Large intestine (tissue), 3 donors: ENCODE results near the gene EML4. TPM values are rescaled to one million over a fixed set of nuclear protein-coding genes. Genes with fewer than 3 reads are reported as not detected.

Source experiments
- DNase-seq, 2 donors: peaks; one replicate each; pipeline versions ENCODE4 v3.0.0 to v3.0.0-alpha.2; 2013
- H3K27ac ChIP-seq: one replicate; pipeline ENCODE4 v1.5.1; 2013; ENCODE audit warnings: low read length
- H3K27me3 ChIP-seq: 2 replicates; pipeline ENCODE4 v1.6.1; 2013; ENCODE audit warnings: low read length; ENCODE audit not compliant: control insufficient read depth, insufficient read depth
- H3K36me3 ChIP-seq: 2 replicates; pipeline ENCODE4 v1.6.1; 2013; ENCODE audit warnings: low read length; ENCODE audit not compliant: control insufficient read depth, insufficient read depth
- H3K4me1 ChIP-seq: one replicate; pipeline ENCODE4 v1.6.1; 2013; ENCODE audit warnings: low read length; ENCODE audit not compliant: control insufficient read depth, insufficient read depth
- H3K4me3 ChIP-seq: one replicate; pipeline ENCODE4 v1.5.1; 2013; ENCODE audit warnings: low read length
- H3K9me3 ChIP-seq: one replicate; pipeline ENCODE4 v1.6.1; 2013; ENCODE audit warnings: mild to moderate bottlenecking, low read depth, low read length, moderate library complexity; ENCODE audit not compliant: control insufficient read depth
- WGBS: methylation state at CpG from one replicate; pipeline ENCODE4 v1.1.5; 2013; ENCODE audit warnings: low lambda C conversion rate; ENCODE audit not compliant: insufficient coverage; 5-methylcytosine and 5-hydroxymethylcytosine counted together
- polyA plus RNA-seq: library from polyadenylated mRNA; unstranded; fragments of 120-200 nt; gene quantifications from one replicate; pipeline ENCODE4 v1.2.1, GENCODE V29; 2013

The EML4 gene
- polyA plus RNA-seq, 1 donor = 129 TPM

DNA sequence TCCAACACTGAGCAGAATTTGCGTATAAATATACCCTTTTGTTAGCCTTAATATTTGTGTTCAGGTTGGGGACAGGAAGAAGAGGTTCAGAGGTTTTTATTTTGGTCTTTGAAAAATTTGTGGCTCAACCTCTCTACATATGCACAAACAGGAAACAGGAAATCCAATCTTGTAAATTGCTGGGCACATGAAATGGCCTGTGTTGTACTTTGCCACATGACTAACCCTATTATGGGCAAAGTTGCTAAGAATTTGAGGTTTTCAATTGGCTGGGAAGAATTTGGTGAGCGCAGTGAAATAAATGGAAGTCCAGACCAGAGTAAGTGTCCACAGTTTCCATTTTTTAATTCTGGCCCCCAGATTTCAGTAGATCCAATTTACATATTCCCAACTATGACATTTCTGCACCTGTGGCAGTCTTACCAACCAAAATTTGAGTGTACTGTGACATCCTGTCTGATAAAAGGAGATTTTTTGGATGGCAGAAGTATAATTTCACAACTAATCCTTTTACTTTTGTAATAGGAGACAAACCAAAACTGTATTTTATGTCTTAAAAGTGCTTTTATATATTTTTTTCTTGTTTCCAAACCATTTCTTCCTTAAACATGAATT lies 128.3 kb downstream of the EML4 start:
- H3K27ac ChIP-seq = no peak overlapping the region
- no peaks in the 10 kb centered on the region for H3K9me3 ChIP-seq
- H3K27me3 ChIP-seq = no peaks in the 10 kb centered on the region
- WGBS = no CpG with 5 or more reads among the region's 2 CpGs
- H3K36me3 ChIP-seq = peaks cover 45% of the 10 kb centered on the region
- no peaks in the 10 kb centered on the region for H3K4me1 ChIP-seq
- DNase-seq = no peak
- no peak overlapping the region for H3K4me3 ChIP-seq

DNA sequence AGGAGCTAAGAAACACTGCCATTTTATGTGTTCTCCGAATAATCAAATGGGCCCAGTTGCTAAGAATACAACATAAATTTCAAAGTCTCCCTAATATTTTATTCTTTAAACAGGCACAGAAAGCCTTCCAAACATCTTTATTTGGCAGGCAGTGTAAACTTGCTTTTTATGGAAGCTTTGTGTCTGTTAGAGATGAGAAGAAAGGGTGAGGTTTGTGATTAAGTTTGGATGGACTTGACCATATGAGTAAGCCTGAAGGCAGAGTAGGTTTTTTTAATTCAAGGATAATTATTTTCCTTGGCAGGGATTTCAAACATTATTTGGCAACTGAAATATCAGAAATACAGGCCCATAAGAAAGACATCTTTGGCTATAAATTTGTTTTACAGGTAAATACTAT lies 129.0 kb downstream of the EML4 start:
- no peak overlapping the region for H3K4me3 ChIP-seq
- no peak for DNase-seq
- no peaks in the 10 kb centered on the region for H3K27me3 ChIP-seq
- peaks cover 50% of the 10 kb centered on the region for H3K36me3 ChIP-seq
- no peaks in the 10 kb centered on the region for H3K4me1 ChIP-seq
- no peaks in the 10 kb centered on the region for H3K9me3 ChIP-seq
- no peak overlapping the region for H3K27ac ChIP-seq
- 83% methylated on average over 1 of the region's 1 CpG for WGBS

DNA sequence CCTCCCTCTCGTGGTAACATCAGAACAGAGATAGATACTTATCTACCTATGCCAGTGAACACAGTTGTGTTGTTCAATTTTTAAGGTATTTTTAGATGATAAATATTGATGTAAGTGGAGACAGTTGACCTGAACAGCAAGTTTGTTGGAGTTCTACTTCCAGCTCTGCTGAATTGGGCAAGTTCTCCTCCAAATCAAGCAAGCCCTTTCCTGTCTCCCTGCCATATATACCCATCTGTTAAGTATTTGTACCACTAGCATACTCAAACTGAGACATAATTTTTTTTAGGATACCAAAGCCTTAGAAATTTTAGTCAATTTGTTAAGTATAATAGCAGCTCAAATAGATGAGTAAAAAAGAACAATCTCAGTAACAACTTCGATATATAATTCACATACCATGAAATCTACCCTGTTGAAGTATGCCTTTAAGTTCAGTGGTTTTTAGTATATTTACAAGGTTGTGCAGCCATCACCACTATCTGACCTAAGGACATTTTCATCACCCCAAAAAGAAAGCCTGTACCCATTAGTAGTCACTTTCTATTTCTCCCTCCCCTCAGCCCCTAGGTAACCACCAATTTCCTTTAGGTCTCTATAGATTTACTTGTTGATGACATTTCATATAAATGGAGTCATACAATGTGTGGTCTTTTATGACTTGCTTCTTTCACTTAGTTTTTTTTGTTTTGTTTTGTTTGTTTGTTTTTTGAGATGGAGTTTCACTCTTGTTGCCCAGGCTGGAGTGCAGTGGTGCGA lies 130.0 kb downstream of the EML4 start:
- no peaks in the 10 kb centered on the region for H3K27me3 ChIP-seq
- H3K9me3 ChIP-seq = no peaks in the 10 kb centered on the region
- H3K4me1 ChIP-seq = no peaks in the 10 kb centered on the region
- peaks cover 56% of the 10 kb centered on the region for H3K36me3 ChIP-seq
- no peak for DNase-seq
- 100% methylated on average over 1 of the region's 3 CpGs for WGBS
- H3K4me3 ChIP-seq = no peak overlapping the region
- H3K27ac ChIP-seq = no peak overlapping the region

DNA sequence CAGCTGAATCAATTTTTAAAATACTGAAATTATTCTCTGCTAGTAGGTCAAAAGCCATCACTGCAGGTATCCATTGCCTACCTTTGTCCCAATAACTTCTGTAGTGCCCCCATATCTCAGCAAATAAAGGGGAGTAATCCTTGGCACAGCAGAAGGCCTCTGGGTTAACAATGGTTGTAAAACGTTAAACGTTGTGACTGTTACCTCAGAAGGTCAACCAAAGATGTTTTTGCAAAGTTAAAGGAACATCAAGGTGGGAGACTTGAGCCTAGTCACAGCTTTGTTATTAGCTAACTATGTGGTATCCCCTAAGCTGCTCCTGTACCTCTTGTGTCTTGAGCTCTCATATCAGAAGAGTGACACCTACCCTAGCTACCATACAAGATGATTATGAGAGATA lies 131.4 kb downstream of the EML4 start:
- peaks cover 53% of the 10 kb centered on the region for H3K36me3 ChIP-seq
- H3K4me1 ChIP-seq = no peaks in the 10 kb centered on the region
- no CpG with 5 or more reads among the region's 2 CpGs for WGBS
- H3K27ac ChIP-seq = no peak overlapping the region
- no peaks in the 10 kb centered on the region for H3K9me3 ChIP-seq
- DNase-seq = no peak
- no peaks in the 10 kb centered on the region for H3K27me3 ChIP-seq
- no peak overlapping the region for H3K4me3 ChIP-seq

DNA sequence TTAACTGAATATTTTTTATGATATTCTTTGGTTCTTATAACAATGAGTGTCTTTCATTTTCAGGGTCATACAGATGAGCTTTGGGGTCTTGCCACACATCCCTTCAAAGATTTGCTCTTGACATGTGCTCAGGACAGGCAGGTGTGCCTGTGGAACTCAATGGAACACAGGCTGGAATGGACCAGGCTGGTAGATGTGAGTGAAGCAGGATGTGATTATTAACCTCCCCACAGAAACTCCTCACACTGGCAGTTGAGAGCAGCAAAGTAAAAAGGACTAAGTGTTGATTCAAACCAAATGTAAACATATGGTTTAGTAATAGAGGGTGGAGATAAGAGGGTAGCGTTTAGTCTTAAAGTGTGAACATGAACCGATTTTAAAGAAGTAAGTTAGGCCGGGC lies 134.1 kb downstream of the EML4 start:
- Histone ChIP-seq H3K4me1 (no peaks in the 10 kb centered on the region), H3K27me3 (no peaks in the 10 kb centered on the region), H3K27ac (no peak overlapping the region), H3K4me3 (no peak overlapping the region), H3K9me3 (no peaks in the 10 kb centered on the region), H3K36me3 (peaks cover 46% of the 10 kb centered on the region)
- no peak for DNase-seq
- no CpG with 5 or more reads among the region's 3 CpGs for WGBS

DNA sequence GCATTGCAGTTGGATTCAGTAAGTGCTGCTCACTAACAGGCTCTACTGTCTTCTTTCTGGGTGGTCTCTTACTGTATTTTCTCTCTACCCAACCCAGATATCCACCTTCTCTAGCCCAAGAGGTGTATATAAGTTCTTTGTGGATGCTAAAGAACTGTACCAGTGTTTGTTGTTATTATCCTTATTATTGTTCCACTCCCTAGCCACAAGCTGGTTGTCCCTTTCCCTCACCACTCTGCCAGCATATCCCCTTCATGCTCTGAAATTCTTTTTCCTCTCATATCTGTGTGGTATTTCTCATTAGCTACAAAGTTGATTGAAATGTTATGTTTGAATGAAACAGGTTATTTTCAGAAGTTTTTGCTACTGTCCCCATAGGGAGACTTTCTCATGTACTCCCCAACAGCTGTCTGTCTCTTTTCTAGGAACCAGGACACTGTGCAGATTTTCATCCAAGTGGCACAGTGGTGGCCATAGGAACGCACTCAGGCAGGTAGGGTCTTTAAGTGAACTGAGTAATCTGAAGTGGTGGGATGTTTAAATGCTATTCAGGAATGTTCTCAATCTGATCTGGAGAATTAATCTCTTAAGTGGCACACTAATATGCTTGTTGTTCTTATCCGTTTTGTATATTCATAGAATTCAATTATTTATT lies 135.0 kb downstream of the EML4 start:
- H3K4me3 ChIP-seq = no peak overlapping the region
- DNase-seq = no peak
- no peaks in the 10 kb centered on the region for H3K4me1 ChIP-seq
- H3K27ac ChIP-seq = no peak overlapping the region
- no peaks in the 10 kb centered on the region for H3K9me3 ChIP-seq
- 100% methylated on average over 1 of the region's 2 CpGs for WGBS
- H3K27me3 ChIP-seq = no peaks in the 10 kb centered on the region
- peaks cover 47% of the 10 kb centered on the region for H3K36me3 ChIP-seq

DNA sequence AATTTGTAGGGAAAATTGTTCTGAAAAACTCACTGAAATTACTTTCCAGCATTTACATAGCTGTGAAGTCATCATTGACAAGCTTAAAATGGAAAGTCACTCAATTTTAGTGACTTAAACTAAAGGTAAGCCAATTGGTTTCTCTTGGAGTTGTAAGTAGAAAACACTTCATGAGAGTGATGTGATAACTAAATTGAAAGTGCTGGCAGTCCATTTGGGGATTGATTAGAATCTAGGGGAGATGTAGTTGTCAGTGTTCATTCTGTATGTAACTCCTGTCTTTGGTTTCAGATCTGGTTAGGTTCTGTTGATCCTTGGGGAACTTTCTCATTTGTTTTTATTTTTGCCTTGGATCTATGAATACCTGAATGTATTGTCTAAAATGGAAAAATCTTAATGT lies 138.0 kb downstream of the EML4 start:
- Histone ChIP-seq H3K9me3 (no peaks in the 10 kb centered on the region), H3K27ac (no peak overlapping the region), H3K4me3 (no peak overlapping the region), H3K36me3 (peaks cover 43% of the 10 kb centered on the region), H3K4me1 (no peaks in the 10 kb centered on the region), H3K27me3 (no peaks in the 10 kb centered on the region)
- no peak for DNase-seq

DNA sequence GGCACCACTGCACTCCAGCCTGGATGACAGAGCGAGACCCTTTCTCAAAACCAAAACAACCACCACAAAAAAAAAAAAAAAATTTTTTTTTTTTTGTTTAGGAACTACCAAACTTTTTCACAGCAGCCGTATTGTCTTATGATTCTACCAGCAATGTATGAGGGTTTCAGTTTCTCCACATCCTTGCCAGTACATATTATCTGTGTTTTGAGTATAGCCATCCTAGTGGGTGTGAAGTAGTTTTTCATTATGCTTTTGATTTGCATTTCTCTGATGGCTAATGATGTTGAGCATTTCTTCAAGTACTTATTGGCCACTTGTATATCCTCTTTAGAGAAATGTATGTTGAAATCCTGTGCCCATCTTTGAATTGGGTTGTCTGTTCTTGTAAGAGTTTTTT lies 140.2 kb downstream of the EML4 start:
- Histone ChIP-seq H3K4me1 (no peaks in the 10 kb centered on the region), H3K4me3 (no peak overlapping the region), H3K27me3 (no peaks in the 10 kb centered on the region), H3K27ac (no peak overlapping the region), H3K36me3 (peaks cover 28% of the 10 kb centered on the region), H3K9me3 (no peaks in the 10 kb centered on the region)
- WGBS = no CpG with 5 or more reads among the region's 2 CpGs
- no peak for DNase-seq

DNA sequence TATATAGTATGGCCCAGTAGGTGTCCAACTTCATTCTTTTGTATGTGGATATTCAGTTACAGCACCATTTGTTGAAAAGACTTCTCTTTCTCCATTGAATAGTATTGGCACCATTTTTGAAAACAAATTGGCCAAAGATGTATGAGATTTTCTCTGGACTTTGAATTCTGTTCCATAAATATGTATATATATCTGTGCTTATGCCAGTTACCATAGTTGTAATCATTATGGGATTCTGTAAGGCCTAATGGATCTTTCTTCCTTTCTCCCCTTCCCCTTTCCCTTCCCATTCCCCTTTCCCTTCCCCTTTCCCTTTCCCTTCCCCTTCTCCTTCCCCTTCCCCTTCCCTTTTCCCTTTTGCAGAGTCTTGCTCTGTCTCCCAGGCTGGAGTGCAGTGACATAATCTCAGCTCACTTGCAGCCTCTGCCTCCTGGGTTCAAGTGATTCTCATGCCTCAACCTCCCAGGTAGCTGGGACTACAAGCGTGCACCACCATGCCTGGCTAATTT lies 140.9 kb downstream of the EML4 start:
- Histone ChIP-seq H3K4me3 (no peak overlapping the region), H3K4me1 (no peaks in the 10 kb centered on the region), H3K9me3 (no peaks in the 10 kb centered on the region), H3K36me3 (peaks cover 28% of the 10 kb centered on the region), H3K27me3 (no peaks in the 10 kb centered on the region), H3K27ac (no peak overlapping the region)
- DNase-seq = no peak
- WGBS = no CpG with 5 or more reads among the region's 1 CpG

DNA sequence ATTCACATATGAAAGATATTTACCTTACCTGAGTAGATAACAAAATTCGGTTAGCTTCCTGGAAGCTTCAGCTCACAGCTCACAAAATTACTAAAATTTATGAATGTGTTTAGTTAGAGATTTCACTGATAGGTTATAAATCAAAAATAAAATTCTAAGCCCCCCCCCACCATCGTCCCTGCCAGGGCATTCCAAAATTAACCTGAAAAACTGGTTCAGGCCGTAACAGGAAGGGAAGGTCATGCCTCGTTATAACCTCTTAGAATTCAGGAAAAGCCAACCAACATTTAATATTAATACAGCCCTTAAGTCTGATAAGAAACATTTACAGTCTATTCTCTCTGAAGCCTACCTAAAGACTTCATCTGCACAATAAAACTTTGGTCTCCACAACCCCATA lies 143.0 kb downstream of the EML4 start:
- Histone ChIP-seq H3K27me3 (no peaks in the 10 kb centered on the region), H3K27ac (no peak overlapping the region)
- WGBS = no CpG with 5 or more reads among the region's 4 CpGs

More for the DNA sequence above, 143.0 kb downstream of the EML4 start:
- no peak overlapping the region for H3K4me3 ChIP-seq
- H3K4me1 ChIP-seq = no peaks in the 10 kb centered on the region
- H3K36me3 ChIP-seq = peaks cover 37% of the 10 kb centered on the region
- no peaks in the 10 kb centered on the region for H3K9me3 ChIP-seq
- DNase-seq = no peak
